HL-60 (cell line): ENCODE measurements around the gene TMED10.

ENCODE experiments used
- DNase-seq, 2 experiments: peaks; one replicate each; pipeline ENCODE4 v3.0.0-alpha.2; 2010 to 2020; ENCODE audit warnings: low read depth in 1 of 2, low spot score in 1 of 2
- H3K27ac ChIP-seq: fragments of 250-450 bp; sonication (Bioruptor Pico); replicated peaks from 2 replicates; pipeline ENCODE4 v1.5.1; 2020; ENCODE audit warnings: mild to moderate bottlenecking, moderate library complexity
- H3K27me3 ChIP-seq: fragments of 250-450 bp; sonication (Bioruptor Pico); 2 replicates; pipeline ENCODE4 v1.5.1; 2021; ENCODE audit warnings: mild to moderate bottlenecking, moderate library complexity; ENCODE audit not compliant: insufficient read depth, poor library complexity, severe bottlenecking
- H3K4me3 ChIP-seq: replicated peaks from 2 replicates; pipeline ENCODE4 v1.5.1; 2011; ENCODE audit warnings: mild to moderate bottlenecking, control low read depth, low read length; ENCODE audit not compliant: insufficient read depth
- CTCF ChIP-seq: IDR thresholded peaks from one replicate; pipeline ENCODE4 v1.5.1; 2011; ENCODE audit warnings: low read length, control low read depth, inconsistent platforms; ENCODE audit not compliant: insufficient read depth
- GABPA ChIP-seq: IDR thresholded peaks from 2 replicates; pipeline ENCODE4 v1.6.1; 2012; ENCODE audit warnings: low read depth
- POLR2AphosphoS5 ChIP-seq: IDR thresholded peaks from 2 replicates; pipeline ENCODE4 v1.6.1; 2012; ENCODE audit warnings: low read depth
- REST ChIP-seq: IDR thresholded peaks from 2 replicates; pipeline ENCODE4 v1.6.1; 2012; ENCODE audit warnings: low read depth; ENCODE audit not compliant: insufficient replicate concordance
- SPI1 ChIP-seq: IDR thresholded peaks from 2 replicates; pipeline ENCODE4 v1.6.1; 2012; ENCODE audit warnings: low read depth, mild to moderate bottlenecking, borderline replicate concordance

The TMED10 gene

GRCh38 chr14:75165586-75166391, 10.6 kb downstream of the TMED10 start:
- Histone ChIP-seq H3K4me3 (no peak overlapping the region), H3K27ac (no peak overlapping the region), H3K27me3 (no peaks in the 10 kb centered on the region)
- TF ChIP-seq GABPA (no peak), REST (no peak), SPI1 (no peak), POLR2AphosphoS5 (no peak), CTCF (no peak)
- DNase-seq = no peak

GRCh38 chr14:75164809-75165208, 11.6 kb downstream of the TMED10 start:
- no peak overlapping the region for H3K27ac ChIP-seq
- no peak overlapping the region for H3K4me3 ChIP-seq
- TF ChIP-seq GABPA (no peak), CTCF (no peak), POLR2AphosphoS5 (no peak), SPI1 (no peak), REST (no peak)
- H3K27me3 ChIP-seq = no peaks in the 10 kb centered on the region
- no peak for DNase-seq

GRCh38 chr14:75163677-75164076, 12.7 kb downstream of the TMED10 start:
- Histone ChIP-seq H3K27ac (no peak overlapping the region), H3K4me3 (no peak overlapping the region), H3K27me3 (no peaks in the 10 kb centered on the region)
- DNase-seq = no peak
- no peak for TF ChIP-seq POLR2AphosphoS5
- TF ChIP-seq CTCF = no peak
- TF ChIP-seq REST = no peak
- no peak for TF ChIP-seq GABPA
- no peak for TF ChIP-seq SPI1
